ENCODE data around the gene ZFAND4.
"Not testable (repeated sequence)": the region's sequence is repeated elsewhere in the genome, so short reads cannot be mapped to it uniquely, and the experiment has no call there.

DNA sequence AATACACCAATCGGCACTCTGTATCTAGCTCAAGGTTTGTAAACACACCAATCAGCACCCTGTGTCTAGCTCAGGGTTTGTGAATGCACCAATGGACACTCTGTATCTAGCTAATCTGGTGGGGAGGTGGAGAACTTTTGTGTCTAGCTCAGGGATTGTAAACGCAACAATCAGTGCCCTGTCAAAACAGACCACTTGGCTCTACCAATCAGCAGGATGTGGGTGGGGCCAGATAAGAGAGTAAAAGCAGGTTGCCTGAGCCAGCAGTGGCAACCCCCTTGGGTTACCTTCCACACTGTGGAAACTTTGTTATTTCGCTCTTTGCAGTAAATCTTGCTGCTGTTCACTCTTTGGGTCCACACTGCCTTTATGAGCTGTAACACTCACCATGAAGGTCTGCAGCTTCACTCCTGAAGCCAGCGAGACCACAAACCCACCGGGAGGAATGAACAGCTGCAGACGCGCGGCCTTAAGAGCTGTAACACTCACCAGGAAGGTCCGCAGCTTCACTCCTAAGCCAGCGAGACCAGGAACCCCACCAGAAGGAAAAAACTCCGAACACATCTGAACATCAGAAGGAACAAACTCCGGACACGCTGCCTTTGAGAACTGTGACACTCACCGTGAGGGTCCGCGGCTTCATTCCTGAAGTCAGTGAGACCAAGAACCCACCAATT is 71.2 kb downstream of the ZFAND4 start:
- TF ChIP-seq, protein P1, sequence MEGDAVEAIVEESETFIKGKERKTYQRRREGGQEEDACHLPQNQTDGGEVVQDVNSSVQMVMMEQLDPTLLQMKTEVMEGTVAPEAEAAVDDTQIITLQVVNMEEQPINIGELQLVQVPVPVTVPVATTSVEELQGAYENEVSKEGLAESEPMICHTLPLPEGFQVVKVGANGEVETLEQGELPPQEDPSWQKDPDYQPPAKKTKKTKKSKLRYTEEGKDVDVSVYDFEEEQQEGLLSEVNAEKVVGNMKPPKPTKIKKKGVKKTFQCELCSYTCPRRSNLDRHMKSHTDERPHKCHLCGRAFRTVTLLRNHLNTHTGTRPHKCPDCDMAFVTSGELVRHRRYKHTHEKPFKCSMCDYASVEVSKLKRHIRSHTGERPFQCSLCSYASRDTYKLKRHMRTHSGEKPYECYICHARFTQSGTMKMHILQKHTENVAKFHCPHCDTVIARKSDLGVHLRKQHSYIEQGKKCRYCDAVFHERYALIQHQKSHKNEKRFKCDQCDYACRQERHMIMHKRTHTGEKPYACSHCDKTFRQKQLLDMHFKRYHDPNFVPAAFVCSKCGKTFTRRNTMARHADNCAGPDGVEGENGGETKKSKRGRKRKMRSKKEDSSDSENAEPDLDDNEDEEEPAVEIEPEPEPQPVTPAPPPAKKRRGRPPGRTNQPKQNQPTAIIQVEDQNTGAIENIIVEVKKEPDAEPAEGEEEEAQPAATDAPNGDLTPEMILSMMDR (conservative IDR thresholded peaks at IDR 0.05; ENCODE audit: low read depth in 2 of 2), result not testable (repeated sequence)
- TF ChIP-seq EZH2 (IDR thresholded peaks at IDR 0.05; ENCODE audit: low read depth, unreplicated experiment); EZH2phosphoT487 (IDR thresholded peaks at IDR 0.05; ENCODE audit: unreplicated experiment); POLR2AphosphoS5 (IDR thresholded peaks at IDR 0.05; ENCODE audit: low read depth); STAT1 (IDR thresholded peaks at IDR 0.05; ENCODE audit: unreplicated experiment): not testable (repeated sequence)
